NCI-H1105 (cell line): Measurements from ENCODE around the gene PPP4R1.
"Not testable (repeated sequence)": the region's sequence is repeated elsewhere in the genome, so short reads cannot be mapped to it uniquely, and the experiment has no call there.

Experiments used
- DNase-seq: peaks from one replicate; lab custom pipeline; 2025; lab: John Stamatoyannopoulos, UW

The PPP4R1 gene, protein sequence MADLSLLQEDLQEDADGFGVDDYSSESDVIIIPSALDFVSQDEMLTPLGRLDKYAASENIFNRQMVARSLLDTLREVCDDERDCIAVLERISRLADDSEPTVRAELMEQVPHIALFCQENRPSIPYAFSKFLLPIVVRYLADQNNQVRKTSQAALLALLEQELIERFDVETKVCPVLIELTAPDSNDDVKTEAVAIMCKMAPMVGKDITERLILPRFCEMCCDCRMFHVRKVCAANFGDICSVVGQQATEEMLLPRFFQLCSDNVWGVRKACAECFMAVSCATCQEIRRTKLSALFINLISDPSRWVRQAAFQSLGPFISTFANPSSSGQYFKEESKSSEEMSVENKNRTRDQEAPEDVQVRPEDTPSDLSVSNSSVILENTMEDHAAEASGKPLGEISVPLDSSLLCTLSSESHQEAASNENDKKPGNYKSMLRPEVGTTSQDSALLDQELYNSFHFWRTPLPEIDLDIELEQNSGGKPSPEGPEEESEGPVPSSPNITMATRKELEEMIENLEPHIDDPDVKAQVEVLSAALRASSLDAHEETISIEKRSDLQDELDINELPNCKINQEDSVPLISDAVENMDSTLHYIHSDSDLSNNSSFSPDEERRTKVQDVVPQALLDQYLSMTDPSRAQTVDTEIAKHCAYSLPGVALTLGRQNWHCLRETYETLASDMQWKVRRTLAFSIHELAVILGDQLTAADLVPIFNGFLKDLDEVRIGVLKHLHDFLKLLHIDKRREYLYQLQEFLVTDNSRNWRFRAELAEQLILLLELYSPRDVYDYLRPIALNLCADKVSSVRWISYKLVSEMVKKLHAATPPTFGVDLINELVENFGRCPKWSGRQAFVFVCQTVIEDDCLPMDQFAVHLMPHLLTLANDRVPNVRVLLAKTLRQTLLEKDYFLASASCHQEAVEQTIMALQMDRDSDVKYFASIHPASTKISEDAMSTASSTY

DNA sequence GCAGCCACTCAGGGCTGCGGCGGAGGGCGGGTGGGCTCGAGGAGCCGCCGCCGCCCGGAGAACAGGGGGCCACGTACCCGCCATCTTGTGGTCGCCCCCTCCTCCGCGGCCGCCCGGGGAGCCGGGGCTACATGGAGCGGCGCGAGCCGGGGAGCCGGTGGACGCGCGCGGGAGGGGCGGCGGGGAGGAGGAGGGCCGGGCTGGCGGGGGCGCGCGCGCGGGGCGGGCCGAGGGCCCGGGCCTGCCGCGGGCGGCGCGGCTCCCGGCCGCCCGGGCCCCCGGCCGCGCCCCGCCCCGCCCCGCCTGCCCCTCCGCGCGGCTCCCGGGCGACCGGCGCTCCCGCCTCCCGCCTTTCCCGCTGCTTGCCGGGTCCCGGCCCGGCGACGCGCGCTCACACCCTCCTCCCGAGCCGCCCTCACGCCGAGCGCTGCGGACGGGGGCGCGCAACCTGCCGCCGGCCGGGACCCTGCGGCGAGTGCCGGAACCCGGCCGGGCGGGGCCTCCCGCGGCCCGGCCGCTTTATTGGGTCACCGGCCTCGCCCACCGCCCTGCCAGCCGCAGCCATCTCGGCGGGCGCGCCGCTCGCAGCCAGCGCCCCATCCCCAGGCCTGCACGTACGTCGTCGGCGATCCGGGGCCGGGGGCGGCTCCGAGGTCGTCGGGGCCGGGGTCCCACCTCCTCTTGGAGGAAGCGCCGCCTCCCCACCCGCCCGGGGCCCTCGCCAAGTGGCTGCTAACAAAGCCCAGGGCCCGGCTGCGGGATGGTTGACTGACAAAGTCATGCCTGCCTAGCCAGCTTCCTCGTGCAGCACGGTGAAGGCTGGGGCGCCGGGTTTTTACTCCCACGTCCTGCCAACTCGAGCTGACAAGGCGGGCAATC lies at the start of gene PPP4R1:
PPP4R1 (minus strand) TSS at position 159 of the 879 bp plus-strand sequence; CDS start at position 84, 75 bp downstream.
- DNase-seq, result peak; percentile 37

DNA sequence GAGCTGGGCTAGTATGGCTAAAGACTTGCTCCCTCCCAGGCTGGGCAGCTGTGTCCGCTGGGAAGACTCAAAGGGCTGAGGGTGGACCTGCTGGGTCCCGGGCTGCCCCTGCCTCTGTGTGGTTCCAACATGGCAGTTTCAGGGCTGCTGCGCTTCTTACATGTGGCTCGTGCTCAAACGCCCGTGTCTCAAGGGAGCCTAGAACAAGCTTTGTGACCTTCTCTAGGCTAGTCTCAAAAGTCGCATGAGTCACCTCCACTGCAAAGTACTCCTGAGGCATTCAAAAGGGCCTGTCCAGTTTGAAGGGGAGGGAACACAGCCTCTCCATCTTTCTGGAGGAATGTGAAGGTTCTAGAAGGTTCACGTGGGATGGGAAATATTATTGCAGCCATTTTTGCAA lies 49.0 kb upstream of the PPP4R1 start:
- no peak for DNase-seq

GRCh38 chr18:9661564-9661963 lies 47.2 kb upstream of the PPP4R1 start:
- no peak for DNase-seq

DNA sequence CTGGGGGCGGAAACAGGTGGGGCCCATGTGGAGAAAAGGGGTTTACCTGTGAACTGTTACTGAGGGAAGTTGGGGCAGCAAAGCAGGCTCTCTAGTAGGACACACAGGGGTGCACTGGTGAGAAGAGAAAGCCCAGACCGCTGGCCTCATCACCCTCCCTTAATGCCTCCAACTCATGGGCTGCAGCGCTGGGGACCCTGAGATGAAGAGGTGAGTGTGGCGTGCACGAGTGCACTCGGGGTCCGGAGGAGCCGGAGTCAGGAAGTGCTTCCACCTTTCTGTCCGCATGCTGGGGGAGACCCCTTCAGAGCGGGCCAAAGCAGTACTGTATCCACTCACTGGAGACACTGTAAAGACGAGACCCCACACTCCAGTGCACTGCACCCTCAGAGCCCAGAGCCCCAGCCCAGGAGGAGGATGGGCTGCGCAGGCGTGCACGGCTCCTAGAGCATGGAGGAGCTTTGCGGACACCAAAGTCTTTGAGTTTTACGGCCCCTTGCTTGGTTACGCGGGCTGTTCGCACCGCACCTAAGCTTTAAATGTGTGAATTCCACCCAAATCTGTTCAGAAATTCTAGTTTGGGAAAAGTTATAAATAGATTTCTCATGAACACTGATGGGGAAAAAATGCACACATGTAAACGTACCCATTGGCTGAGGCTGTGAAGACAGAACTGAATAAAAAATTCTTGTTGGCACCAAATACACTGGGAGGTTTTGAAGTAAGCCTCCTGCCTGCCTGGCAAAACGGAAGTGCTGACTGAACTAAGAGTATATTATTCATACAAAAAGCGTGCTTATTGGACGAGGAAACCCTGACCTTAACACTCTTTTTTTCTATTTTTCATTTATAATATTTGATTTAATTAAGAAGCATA lies 45.4 kb upstream of the PPP4R1 start:
- no peak for DNase-seq

GRCh38 chr18:9658087-9658641 lies 43.8 kb upstream of the PPP4R1 start:
- no peak for DNase-seq

DNA sequence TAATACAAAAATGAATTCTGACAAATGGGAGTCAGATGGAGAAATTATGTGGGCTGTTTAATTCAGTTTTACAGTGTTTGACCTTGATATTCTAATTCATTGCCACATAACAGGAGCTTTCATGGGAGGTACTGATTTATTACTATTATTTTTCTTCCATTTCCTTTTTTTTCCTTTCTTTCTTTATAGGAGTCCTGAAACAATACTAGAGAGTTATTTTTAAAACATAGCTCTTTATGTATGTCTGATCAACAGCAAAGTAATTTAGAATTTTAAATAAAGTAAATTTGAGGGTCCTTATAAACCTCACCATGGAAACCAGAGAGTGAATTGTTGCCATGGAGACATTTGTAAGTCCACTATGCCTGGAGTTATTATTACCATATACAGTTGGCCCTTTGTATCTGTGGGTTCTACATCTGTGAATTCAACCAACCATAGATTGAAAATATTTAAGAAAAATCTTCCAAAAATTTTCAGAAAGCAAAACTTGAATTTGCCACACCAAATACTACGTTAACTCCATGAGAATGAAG lies 40.9 kb upstream of the PPP4R1 start:
- DNase-seq, result no peak

GRCh38 chr18:9653390-9653789 lies 39.0 kb upstream of the PPP4R1 start:
- DNase-seq, result no peak

DNA sequence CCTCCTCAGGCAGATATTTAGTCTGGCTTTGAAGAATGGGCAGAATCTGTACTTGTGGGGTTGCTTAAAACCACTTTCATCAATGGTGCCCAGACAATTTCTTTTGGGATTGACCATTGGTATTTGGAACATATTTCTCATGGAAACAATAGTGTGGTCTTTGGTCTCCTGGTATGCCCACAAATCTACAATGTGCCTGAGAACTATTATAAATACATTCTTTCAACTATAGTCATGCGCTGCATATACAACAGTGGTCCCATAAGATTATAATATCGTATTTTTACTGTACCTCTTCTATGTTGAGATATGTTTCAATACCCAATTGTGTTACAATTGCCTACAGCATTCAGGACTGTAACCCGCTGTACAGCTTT lies 34.8 kb upstream of the PPP4R1 start:
- DNase-seq, result no peak

DNA sequence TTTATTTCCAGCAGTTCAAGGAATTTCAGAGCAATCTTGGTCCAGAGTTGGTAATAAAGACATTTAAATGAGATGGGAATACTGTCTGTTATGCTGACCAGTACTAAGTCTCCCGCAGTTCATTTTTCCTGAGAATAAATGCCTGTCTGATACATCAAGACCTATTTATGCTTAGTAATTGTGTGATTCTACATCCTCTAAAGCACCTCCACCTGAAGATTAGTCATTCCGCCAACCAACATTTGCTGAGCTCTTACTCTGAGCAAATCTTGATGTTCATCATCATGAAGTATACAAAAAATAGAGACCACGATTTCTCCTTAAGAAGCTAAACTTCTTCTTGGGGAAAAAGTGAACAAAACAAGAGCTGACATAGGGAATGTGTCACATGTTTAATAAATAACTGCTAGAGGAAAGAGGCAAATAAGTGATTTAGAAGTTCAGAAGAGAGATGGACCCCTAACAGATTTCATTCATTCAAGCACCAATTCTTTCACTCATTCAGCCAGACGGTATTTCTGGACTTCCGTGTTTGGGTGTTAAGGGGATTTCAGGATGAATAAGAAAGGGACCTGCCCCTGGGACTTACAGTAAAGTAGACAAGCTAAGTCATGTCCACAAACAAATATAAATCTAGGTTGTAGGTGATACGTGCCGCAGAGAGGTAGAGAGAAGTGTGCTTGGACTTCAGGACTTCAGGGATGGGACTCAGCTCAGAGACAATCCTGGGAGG lies 34.2 kb upstream of the PPP4R1 start:
- no peak for DNase-seq

GRCh38 chr18:9647496-9648323 lies 33.4 kb upstream of the PPP4R1 start:
- no peak for DNase-seq

GRCh38 chr18:9643549-9643948 lies 29.2 kb upstream of the PPP4R1 start:
- DNase-seq, result no peak

DNA sequence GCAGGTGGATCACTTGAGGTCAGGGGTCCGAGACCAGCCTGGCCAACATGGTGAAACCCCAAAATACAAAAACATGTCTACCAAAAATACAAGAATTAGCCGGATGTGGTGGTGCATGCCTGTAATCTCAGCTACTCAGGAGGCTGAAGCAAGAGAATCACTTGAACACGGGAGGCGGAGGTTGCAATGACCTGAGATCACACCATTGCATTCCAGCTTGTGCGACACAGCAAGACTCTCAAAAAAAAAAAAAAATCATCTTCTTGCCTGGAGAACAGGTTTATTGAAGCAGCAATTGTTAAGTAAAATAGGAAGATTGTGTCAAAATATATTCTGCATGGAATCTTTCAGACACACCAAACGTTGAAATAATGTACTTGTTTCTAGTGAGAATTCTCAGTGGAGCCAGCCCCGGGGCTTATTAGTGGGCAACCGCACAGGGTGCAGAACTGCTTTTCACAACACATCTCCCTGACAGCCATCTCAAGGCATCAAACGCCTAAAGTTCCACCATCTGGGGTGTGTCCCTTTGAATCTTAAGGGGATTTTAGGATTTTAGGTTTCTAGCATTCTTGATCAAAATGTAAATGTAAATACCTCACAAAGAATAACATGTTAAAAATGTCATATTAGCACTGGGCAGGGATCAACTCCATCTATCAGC lies 28.6 kb upstream of the PPP4R1 start:
- no peak for DNase-seq

GRCh38 chr18:9641081-9641480 lies 26.7 kb upstream of the PPP4R1 start:
- DNase-seq, result not testable (repeated sequence)

GRCh38 chr18:9638886-9639285 lies 24.5 kb upstream of the PPP4R1 start:
- peak; percentile 26 for DNase-seq

DNA sequence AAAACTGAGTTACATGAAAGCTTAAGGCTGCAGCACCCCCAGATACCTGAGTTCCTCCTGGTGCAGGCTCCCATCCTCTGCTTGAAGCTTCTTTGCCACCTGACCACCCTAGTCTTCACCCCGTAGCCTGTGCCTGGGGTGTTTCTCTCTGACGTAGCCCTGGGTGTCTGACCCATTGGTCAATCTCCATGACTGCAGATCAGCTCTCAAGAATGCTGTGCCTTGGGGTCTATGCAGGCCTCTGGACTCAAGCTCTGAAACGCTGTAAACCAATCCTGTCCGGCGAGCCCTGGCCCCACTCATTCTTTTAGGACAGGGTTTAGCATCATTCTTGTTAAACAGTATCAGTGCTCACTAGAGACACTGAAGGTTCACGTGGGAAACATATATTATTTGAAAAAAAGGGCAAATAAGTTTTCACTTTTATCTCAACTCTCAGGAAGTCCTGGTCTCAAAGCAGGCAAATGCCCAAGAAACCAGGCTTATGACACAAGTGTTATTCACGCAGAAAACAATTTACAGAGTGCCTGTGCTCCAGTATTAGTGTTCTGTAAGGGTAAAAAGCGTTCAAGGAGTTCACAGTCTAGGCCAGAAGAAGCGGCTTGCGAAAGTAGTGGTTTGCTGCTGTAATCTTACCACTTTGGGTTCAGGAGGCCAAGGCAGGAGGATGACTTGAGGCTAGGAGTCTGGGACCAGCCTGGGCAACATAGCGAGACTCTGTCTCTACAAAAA lies 22.8 kb upstream of the PPP4R1 start:
- DNase-seq, result no peak

- DNase-seq, result no peak
These were observed 20.5 kb upstream of the PPP4R1 start for GRCh38 chr18:9634856-9635255.

DNA sequence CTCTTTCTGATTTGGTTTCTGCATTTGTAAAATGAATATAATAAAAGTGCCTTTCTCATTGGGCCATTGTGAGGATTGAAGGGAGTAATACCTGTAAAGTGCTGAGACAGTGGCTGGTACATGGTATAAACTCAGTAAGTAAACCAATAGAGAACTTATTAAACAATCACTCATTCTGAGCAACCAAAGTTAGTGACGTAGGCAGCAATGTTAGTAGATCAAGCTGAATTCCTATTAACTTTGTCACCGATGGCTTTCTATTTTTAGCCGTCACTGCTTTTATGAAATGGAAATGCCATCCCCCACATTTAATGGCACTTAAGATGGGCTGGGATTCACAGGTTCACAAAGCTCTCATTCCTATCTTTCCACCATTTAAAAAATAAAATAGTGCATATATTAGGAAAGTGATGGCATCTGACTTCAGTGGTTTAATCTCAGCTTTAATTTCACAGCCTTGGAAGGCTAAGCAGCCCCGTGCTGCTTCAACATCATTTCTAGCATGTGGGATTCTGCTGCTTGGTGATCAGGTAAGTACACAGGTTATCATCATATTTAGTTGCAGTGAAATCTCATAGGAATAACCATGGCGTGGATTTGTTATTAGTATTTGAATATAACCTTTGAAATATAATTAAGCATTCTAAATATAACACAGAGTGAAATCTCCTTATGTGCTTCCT lies 17.6 kb upstream of the PPP4R1 start:
- DNase-seq, result no peak
